Testis (tissue), 3 donors: ENCODE results near the gene SYVN1. TPM values are rescaled to one million over a fixed set of nuclear protein-coding genes. Genes with fewer than 3 reads are reported as not detected.

Experiments used
- DNase-seq: peaks from one replicate; pipeline ENCODE4 v3.0.0-alpha.2; 2019
- H3K27ac ChIP-seq, 2 donors: fragments of 200-600 bp; sonication (generic); one replicate each; pipeline ENCODE4 v1.5.1; 2019
- H3K27me3 ChIP-seq: fragments of 200-600 bp; sonication (generic); one replicate; pipeline ENCODE4 v1.5.1; 2019
- H3K36me3 ChIP-seq: fragments of 200-600 bp; sonication (generic); one replicate; pipeline ENCODE4 v1.5.1; 2017; ENCODE audit warnings: low read depth; ENCODE audit errors: missing control alignments
- H3K4me1 ChIP-seq: fragments of 200-600 bp; sonication (generic); one replicate; pipeline ENCODE4 v1.5.1; 2019
- H3K4me3 ChIP-seq, 2 donors: fragments of 200-600 bp; sonication (generic); one replicate each; pipeline ENCODE4 v1.5.1; 2017 to 2019
- H3K9me3 ChIP-seq: fragments of 200-600 bp; sonication (generic); one replicate; pipeline ENCODE4 v1.5.1; 2017
- CTCF ChIP-seq, 3 experiments: fragments of 450-650 bp in 2 of 3; fragments of 200-600 bp in 1 of 3; sonication (generic) in 1 of 3; IDR thresholded peaks; one replicate each; pipeline ENCODE4 v1.5.1; 2016 to 2019; ENCODE audit warnings: antibody characterized with exemption in 3 of 3, mild to moderate bottlenecking in 2 of 3, moderate library complexity in 1 of 3
- POLR2A ChIP-seq: fragments of 450-650 bp; IDR thresholded peaks from one replicate; pipeline ENCODE4 v1.6.1; 2017; ENCODE audit warnings: antibody characterized with exemption, mild to moderate bottlenecking, moderate library complexity
- WGBS, 2 donors: methylation state at CpG; one replicate each; pipeline ENCODE4 v1.1.5; 2018; 5-methylcytosine and 5-hydroxymethylcytosine counted together
- intact Hi-C: fragments of 100-400 bp; cut with DNase I; formaldehyde crosslinking; loops from one replicate; pipeline ENCODE4 v1.15.1; 2023; ENCODE audit warnings: low total_unique reads
- polyA plus RNA-seq: library from polyadenylated mRNA; stranded (reverse); fragments of 350-450 nt; fragmentation: Illumina TruSeq; extraction: RNeasy Lipid Tissue Mini Kit (QIAGEN cat#74804); gene quantifications from one replicate; pipeline ENCODE4 v1.2.3, GENCODE V29; 2014; ENCODE audit warnings: low read depth, low replicate concordance; ENCODE audit not compliant: insufficient read depth
- total RNA-seq, 2 donors: library from RNA; depleted of rRNA; stranded (reverse); fragments of >200 nt; gene quantifications; one replicate each; pipeline ENCODE4 v1.2.3, GENCODE V29; 2016

The SYVN1 gene
- total and polyA plus RNA-seq, 3 donors from 2014 or later = 62.0 to 87.2 (median 67.4) TPM

- 77 to 87% methylated on average over 14 to 15 of the region's 15 CpGs for WGBS, 2 donors
- TF ChIP-seq POLR2A = no peak
- TF ChIP-seq CTCF (IDR thresholded peaks at IDR 0.05) = no peak
- intact Hi-C loops = no loop called here
Observed at GRCh38 chr11:65128182-65129145, 5.9 kb downstream of the SYVN1 start.

GRCh38 chr11:65127473-65128181, 6.7 kb downstream of the SYVN1 start:
- TF ChIP-seq CTCF (IDR thresholded peaks at IDR 0.05) = no peak
- TF ChIP-seq POLR2A = no peak
- Histone ChIP-seq H3K36me3 (no peaks in the 10 kb centered on the region), H3K4me3 (no peak overlapping the region), H3K27me3 (no peaks in the 10 kb centered on the region), H3K9me3 (no peaks in the 10 kb centered on the region), H3K27ac (no peak overlapping the region), H3K4me1 (peaks cover 9% of the 10 kb centered on the region)
- intact Hi-C loops = no loop called here
- WGBS, 2 donors = 79 to 82% methylated on average over 12 of the region's 12 CpGs
- DNase-seq = no peak

More at GRCh38 chr11:65128182-65129145, 5.9 kb downstream of the SYVN1 start:
- no peaks in the 10 kb centered on the region for H3K36me3 ChIP-seq
- no peaks in the 10 kb centered on the region for H3K27me3 ChIP-seq
- no peak overlapping the region for H3K4me3 ChIP-seq
- H3K4me1 ChIP-seq = peaks cover 13% of the 10 kb centered on the region
- no peak for DNase-seq
- H3K27ac ChIP-seq = no peak overlapping the region
- H3K9me3 ChIP-seq = no peaks in the 10 kb centered on the region

GRCh38 chr11:65126624-65127274, 7.6 kb downstream of the SYVN1 start:
- H3K9me3 ChIP-seq = no peaks in the 10 kb centered on the region
- intact Hi-C loops = no loop called here
- H3K27ac ChIP-seq = no peak overlapping the region
- no peak overlapping the region for H3K4me3 ChIP-seq
- H3K36me3 ChIP-seq = no peaks in the 10 kb centered on the region
- WGBS, 2 donors = 83 to 85% methylated on average over 2 to 6 of the region's 6 CpGs
- no peak for DNase-seq
- no peaks in the 10 kb centered on the region for H3K27me3 ChIP-seq
- TF ChIP-seq CTCF (IDR thresholded peaks at IDR 0.05) (no peak), POLR2A (no peak)
- H3K4me1 ChIP-seq = peaks cover 5% of the 10 kb centered on the region

- 90 to 92% methylated on average over 12 of the region's 12 CpGs for WGBS, 2 donors
- no peaks in the 10 kb centered on the region for H3K36me3 ChIP-seq
- TF ChIP-seq POLR2A (no peak), CTCF (IDR thresholded peaks at IDR 0.05) (no peak)
- no peaks in the 10 kb centered on the region for H3K27me3 ChIP-seq
- no peak overlapping the region for H3K4me3 ChIP-seq
- no peaks in the 10 kb centered on the region for H3K9me3 ChIP-seq
- peaks cover 12% of the 10 kb centered on the region for H3K4me1 ChIP-seq
- DNase-seq = no peak
- no peak overlapping the region for H3K27ac ChIP-seq
- intact Hi-C loops = no loop called here
Observed at GRCh38 chr11:65125197-65126056, 8.9 kb downstream of the SYVN1 start.
